Measurements from ENCODE around the gene ATP6V0A4. TPM values are rescaled to one million over a fixed set of nuclear protein-coding genes. Genes with fewer than 3 reads are reported as not detected.

The ATP6V0A4 gene
- total RNA-seq, 1 experiment from 2014 or later, result 1.1 TPM

GRCh38 chr7:138656952-138657351 lies 141.0 kb downstream of the ATP6V0A4 start (continued):
- TF ChIP-seq KAT7 (CRISPR knock-in tag; IDR thresholded peaks at IDR 0.05; ENCODE audit: borderline replicate concordance) (no peak), ZNF281 (CRISPR knock-in tag; IDR thresholded peaks at IDR 0.05) (no peak)

Other genes with a start within 250 kb of the ATP6V0A4 start
- 1.9 to 2.7 TPM (median 2.2 TPM) in 3 replicates for gene SVOPL, start 96.8 kb downstream of the ATP6V0A4 start, total RNA-seq (2021)
- 0.11 to 0.18 TPM (median 0.11 TPM) in 3 replicates for gene TMEM213, start 202 bp downstream of the ATP6V0A4 start, total RNA-seq (2021)
- gene KIAA1549, start 183.2 kb upstream of the ATP6V0A4 start, total RNA-seq (2021), result 16.3 to 18.7 TPM (median 17.2 TPM) in 3 replicates
- 5.8 to 9.3 TPM (median 7.1 TPM) in 3 replicates for gene ZC3HAV1L, start 237.8 kb upstream of the ATP6V0A4 start, total RNA-seq (2021)